Right lobe of liver (tissue), 4 donors: ENCODE data around the gene ZNF107.

Source experiments
- CTCF ChIP-seq, 4 donors: fragments of 200-600 bp in 3 of 4; fragments of 450-650 bp in 1 of 4; IDR thresholded peaks; one replicate each; pipeline versions ENCODE4 v1.5.1 to v1.8.0; 2016 to 2022; ENCODE audit warnings: antibody characterized with exemption in 4 of 4, mild to moderate bottlenecking in 2 of 4
- POLR2A ChIP-seq: fragments of 450-650 bp; IDR thresholded peaks from one replicate; pipeline ENCODE4 v1.6.1; 2017; ENCODE audit warnings: antibody characterized with exemption, mild to moderate bottlenecking
- donor health status: DM: no; HTN: no; CAD: no.
- donor health status: DM: no; HTN: no; CAD: no.
- donor health status: DM: no; HTN: yes; CAD: no.

- no peak for TF ChIP-seq CTCF (IDR thresholded peaks at IDR 0.05)
- TF ChIP-seq POLR2A, result no peak
These were observed at the start of gene ZNF107 for GRCh38 chr7:64665980-64666662.
